ENCODE measurements around the gene PDLIM4.

- TF ChIP-seq, protein P1, sequence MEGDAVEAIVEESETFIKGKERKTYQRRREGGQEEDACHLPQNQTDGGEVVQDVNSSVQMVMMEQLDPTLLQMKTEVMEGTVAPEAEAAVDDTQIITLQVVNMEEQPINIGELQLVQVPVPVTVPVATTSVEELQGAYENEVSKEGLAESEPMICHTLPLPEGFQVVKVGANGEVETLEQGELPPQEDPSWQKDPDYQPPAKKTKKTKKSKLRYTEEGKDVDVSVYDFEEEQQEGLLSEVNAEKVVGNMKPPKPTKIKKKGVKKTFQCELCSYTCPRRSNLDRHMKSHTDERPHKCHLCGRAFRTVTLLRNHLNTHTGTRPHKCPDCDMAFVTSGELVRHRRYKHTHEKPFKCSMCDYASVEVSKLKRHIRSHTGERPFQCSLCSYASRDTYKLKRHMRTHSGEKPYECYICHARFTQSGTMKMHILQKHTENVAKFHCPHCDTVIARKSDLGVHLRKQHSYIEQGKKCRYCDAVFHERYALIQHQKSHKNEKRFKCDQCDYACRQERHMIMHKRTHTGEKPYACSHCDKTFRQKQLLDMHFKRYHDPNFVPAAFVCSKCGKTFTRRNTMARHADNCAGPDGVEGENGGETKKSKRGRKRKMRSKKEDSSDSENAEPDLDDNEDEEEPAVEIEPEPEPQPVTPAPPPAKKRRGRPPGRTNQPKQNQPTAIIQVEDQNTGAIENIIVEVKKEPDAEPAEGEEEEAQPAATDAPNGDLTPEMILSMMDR (IDR thresholded peaks at IDR 0.05) = no peak
- no peak for TF ChIP-seq POLR2A (IDR thresholded peaks at IDR 0.05)
Measured at GRCh38 chr5:132229236-132229635, 28.3 kb upstream of the PDLIM4 start.

Measured in Peyer's patch (tissue), 4 donors.